Astrocyte of the spinal cord (primary cell): ENCODE measurements around the gene GFPT2.

ENCODE experiments used
- DNase-seq: peaks from one replicate; pipeline ENCODE4 v3.0.0; 2011; ENCODE audit warnings: low read depth, low spot score
- H3K4me3 ChIP-seq: 2 replicates; pipeline ENCODE4 v1.5.1; 2011; ENCODE audit warnings: low read depth, mild to moderate bottlenecking, low read length, moderate library complexity
- in situ Hi-C: cut with HindIII; loops from 2 replicates; pipeline ENCODE4 v1.10.0; 2017; ENCODE audit warnings: low sequenced_read_pairs
- TF ChIP-seq, protein P1 (sequence below): IDR thresholded peaks from 2 replicates; pipeline ENCODE4 v1.5.1; 2012; ENCODE audit warnings: low read depth, mild to moderate bottlenecking, low read length, inconsistent platforms

GFPT2 gene

DNA sequence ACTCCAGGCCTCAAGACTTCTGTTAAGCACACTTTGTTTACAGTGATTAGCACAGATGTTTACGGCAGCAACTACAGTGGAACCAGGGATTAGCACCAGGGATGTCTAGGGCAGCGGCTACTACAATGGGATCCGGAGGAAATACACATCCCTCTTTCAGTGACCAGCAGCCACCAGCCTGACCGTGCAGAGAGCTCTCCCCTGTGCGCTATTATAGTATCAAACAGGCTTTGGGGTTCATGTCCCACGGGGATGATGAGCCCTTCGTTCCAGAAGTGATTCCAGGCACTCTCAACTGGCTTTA, 21.5 kb downstream of the GFPT2 start:
- TF ChIP-seq, protein P1, sequence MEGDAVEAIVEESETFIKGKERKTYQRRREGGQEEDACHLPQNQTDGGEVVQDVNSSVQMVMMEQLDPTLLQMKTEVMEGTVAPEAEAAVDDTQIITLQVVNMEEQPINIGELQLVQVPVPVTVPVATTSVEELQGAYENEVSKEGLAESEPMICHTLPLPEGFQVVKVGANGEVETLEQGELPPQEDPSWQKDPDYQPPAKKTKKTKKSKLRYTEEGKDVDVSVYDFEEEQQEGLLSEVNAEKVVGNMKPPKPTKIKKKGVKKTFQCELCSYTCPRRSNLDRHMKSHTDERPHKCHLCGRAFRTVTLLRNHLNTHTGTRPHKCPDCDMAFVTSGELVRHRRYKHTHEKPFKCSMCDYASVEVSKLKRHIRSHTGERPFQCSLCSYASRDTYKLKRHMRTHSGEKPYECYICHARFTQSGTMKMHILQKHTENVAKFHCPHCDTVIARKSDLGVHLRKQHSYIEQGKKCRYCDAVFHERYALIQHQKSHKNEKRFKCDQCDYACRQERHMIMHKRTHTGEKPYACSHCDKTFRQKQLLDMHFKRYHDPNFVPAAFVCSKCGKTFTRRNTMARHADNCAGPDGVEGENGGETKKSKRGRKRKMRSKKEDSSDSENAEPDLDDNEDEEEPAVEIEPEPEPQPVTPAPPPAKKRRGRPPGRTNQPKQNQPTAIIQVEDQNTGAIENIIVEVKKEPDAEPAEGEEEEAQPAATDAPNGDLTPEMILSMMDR, result no peak
- H3K4me3 ChIP-seq, result no peak overlapping the region
- in situ Hi-C loops, result no loop called here
- no peak for DNase-seq

DNA sequence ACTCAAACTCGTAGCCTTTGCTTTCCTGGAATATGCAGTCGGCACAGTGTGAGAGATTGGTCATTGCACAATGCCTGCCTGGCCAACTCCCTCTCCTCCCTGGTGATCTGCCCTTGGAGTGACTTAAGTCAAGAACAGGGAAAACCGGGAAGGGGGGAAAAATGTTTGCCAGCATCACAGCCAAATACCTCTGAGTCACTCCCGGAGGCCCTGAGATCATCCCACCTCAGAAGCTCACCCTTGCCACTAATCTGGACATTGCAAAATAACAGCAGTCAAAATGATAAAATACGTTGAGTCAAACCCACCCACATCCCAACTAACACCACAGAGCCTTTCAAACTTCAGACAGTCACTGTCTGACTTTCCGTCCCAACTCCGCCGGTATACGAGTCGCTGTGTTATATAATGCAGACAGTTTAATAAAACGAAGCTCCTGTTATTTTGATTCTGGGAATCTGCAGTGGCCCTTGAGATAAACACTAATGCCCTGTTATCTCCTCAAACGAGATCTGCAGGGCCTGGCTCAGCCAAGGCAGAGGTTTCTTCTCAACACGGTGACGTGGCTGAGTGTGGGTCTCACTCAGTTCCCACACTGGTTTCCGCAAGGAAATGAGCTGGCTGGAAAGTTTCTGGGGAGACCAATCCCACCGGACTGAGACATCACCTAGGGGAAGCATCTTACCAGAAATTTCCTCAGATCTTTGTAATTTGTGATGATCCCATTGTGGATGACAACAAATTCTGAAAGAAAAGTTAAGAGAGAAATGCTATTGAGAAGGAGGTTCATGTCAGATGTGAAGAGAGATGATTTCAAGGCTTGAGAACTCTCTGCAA, 22.1 kb downstream of the GFPT2 start:
- in situ Hi-C loops, result no loop called here
- H3K4me3 ChIP-seq, result no peak overlapping the region
- TF ChIP-seq, protein P1, result no peak
- peak; percentile 98 for DNase-seq

DNA sequence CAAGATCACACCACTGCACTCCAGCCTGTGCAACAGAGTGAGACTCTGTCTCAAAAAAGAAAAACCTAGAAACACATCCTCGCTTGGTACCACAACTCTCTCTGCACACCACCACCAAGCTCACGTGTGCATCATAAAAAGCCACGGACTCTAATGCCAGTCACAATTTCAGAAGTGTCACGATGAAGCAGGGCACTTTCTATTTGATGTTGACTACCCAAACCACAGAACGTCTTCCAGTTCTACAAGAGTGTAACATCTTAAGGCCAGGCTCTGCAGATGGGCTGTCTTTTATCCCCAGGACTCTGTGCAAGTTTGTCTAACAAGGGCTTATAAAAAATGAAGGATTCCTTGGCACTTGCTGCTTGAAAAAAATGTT, 22.9 kb downstream of the GFPT2 start:
- TF ChIP-seq, protein P1, result no peak
- no peak for DNase-seq
- H3K4me3 ChIP-seq, result no peak overlapping the region
- in situ Hi-C loops, result no loop called here

DNA sequence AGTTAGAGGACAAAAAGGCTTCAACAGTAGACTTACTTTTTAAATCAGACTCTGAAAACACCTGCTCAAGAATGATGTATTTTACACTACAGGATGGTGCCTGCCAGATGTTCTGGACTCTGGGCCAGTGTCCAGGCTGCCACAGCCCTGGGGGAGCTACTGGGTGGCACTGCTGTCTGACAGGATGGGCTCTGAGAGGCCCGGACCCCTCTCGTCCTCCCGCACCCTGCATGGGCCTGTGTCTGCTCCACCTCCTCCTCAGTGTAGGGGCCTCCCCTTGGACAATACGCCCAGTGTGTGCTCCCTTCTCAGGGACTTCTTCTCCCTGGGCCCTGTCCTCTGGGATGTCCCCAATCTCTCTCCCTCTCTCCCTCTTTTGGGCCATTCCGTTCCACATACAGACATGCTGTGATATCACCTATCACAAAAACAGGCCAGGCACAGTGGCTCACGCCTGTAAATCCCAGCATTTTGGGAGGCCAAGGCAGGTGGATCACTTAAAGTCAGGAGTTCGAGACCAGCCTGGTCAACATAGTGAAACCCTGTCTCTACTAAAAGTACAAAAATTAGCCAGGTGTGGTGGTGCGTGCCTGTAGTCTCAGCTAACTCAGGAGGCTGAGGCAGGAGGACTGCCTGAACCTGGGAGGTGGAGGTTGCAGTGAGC, 23.4 kb downstream of the GFPT2 start:
- no peak overlapping the region for H3K4me3 ChIP-seq
- TF ChIP-seq, protein P1, result no peak
- DNase-seq, result no peak
- in situ Hi-C loops, result no loop called here

DNA sequence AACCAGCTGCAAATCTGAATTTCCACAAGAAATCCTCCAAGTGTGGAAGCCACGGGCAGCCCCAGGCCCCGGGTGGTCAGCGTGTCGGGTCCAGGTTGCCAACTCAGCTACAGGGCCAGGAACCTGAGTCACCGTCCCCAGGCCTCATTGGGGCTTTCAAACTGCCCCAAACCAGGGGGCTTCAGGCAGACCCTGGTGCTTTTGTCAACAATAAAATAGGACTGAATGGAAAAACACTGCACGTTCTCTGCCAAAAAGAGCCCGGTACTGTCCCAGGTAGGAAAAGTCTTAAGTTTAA, 24.0 kb downstream of the GFPT2 start:
- no peak for DNase-seq
- no peak overlapping the region for H3K4me3 ChIP-seq
- in situ Hi-C loops, result no loop called here
- TF ChIP-seq, protein P1, result no peak

DNA sequence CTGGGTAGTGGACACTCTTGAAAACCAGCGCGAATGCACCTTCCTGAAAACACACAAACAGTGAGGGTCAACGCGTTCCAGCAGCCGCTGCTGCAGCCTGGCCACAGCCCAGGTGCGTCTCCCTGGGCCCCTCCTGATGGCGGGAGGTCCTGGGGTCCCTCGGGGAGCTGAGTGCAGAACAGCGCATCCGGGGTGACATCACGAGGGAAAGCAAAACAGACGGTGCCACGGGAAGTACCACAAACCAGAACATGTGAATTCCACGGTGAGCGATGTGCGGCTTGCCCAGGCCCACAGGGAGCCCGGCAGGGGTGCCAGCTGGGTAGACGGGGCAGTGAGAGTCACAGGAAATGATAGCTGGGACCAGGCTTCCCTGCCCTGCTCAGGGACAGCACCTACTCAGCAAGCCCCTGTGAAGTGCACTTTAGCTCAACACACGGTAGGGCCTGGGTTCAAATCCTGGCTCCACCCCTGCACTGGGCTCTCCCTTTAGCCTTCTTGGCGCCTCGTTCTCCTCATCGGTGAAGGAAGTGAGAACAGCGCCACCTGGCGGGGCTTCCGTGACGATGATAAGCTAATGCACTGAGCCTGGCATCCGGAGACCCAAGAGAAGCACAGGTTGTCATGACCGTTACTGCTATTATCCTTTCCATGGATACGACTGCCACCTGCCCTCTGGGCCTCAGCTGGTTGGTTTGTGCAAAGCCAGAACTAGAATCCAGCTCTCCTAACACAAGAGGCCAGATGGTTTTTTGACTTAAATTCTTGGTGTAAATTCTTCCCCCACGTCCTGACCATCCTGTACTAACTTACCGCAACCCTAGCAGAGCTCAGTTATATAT, 24.6 kb downstream of the GFPT2 start:
- TF ChIP-seq, protein P1, result peak; percentile 69
- in situ Hi-C loops, result no loop called here
- H3K4me3 ChIP-seq, result no peak overlapping the region
- DNase-seq, result peak; percentile 63
